HEK293 (cell line): ENCODE measurements around the gene DNAL4.

Experiments
- CTCF ChIA-PET: fragments of 350-600 bp; formaldehyde crosslinking; extraction: SDS; loops from one replicate; lab custom pipeline; 2021; ENCODE audit warnings: antibody characterized with exemption; lab: Yijun Ruan, JAX
- POLR2A ChIA-PET: fragments of 300-600 bp; formaldehyde crosslinking; extraction: SDS; loops from one replicate; lab custom pipeline; 2020; ENCODE audit warnings: antibody characterized with exemption, inconsistent platforms; lab: Yijun Ruan, JAX
- H3K27ac ChIP-seq: fragments of 200-500 bp; sonication (Bioruptor generic); 2 replicates; pipeline ENCODE4 v1.5.1; 2014; ENCODE audit warnings: low read depth, low read length, control low read depth, inconsistent platforms; ENCODE audit errors: extremely low read depth
- H3K36me3 ChIP-seq, 2 experiments: fragments of 200-500 bp in 1 of 2; sonication (Bioruptor generic) in 1 of 2; 1 replicate in 1 of 2; 2 replicates in 1 of 2; pipeline ENCODE4 v1.5.1; 2014 to 2017; ENCODE audit warnings: inconsistent platforms in 2 of 2, low read length in 2 of 2; ENCODE audit not compliant: control insufficient read depth in 2 of 2, insufficient read depth in 1 of 2
- H3K4me1 ChIP-seq: fragments of 200-500 bp; sonication (Bioruptor generic); 2 replicates; pipeline ENCODE4 v1.5.1; 2014; ENCODE audit warnings: mild to moderate bottlenecking, low read length, inconsistent platforms; ENCODE audit not compliant: control insufficient read depth, insufficient read depth
- H3K4me3 ChIP-seq: 2 replicates; pipeline ENCODE4 v1.5.1; 2011; ENCODE audit warnings: low read depth, mild to moderate bottlenecking, control low read depth, low read length, moderate library complexity
- H3K9me3 ChIP-seq: fragments of 200-500 bp; sonication (Bioruptor generic); 2 replicates; pipeline ENCODE4 v1.5.1; 2014; ENCODE audit warnings: low read depth, low read length, inconsistent platforms; ENCODE audit not compliant: control insufficient read depth, insufficient read depth
- ELK4 ChIP-seq: IDR thresholded peaks from 2 replicates; pipeline ENCODE4 v1.6.1; 2011; ENCODE audit warnings: mild to moderate bottlenecking, low read depth, low read length, borderline replicate concordance
- HIC1 ChIP-seq: fragments of 450-650 bp; formaldehyde crosslinking; IDR thresholded peaks from 2 replicates; pipeline ENCODE4 v1.5.1; 2016; ENCODE audit warnings: missing biosample characterization, missing genetic modification characterization
- PRDM2 ChIP-seq: fragments of 450-650 bp; formaldehyde crosslinking; IDR thresholded peaks from 2 replicates; pipeline ENCODE4 v1.5.1; 2016; ENCODE audit warnings: missing biosample characterization, missing genetic modification characterization, borderline replicate concordance
- YY1 ChIP-seq: fragments of 450-650 bp; formaldehyde crosslinking; IDR thresholded peaks from 2 replicates; pipeline ENCODE4 v1.5.1; 2018; ENCODE audit warnings: missing biosample characterization, missing genetic modification characterization
- ZBTB1 ChIP-seq: fragments of 450-650 bp; formaldehyde crosslinking; IDR thresholded peaks from 2 replicates; pipeline ENCODE4 v1.5.1; 2016; ENCODE audit warnings: missing biosample characterization, missing genetic modification characterization
- ZNF121 ChIP-seq: fragments of 450-650 bp; formaldehyde crosslinking; IDR thresholded peaks from 2 replicates; pipeline ENCODE4 v1.5.1; 2016; ENCODE audit warnings: missing biosample characterization, missing genetic modification characterization
- ZNF148 ChIP-seq: fragments of 450-650 bp; formaldehyde crosslinking; IDR thresholded peaks from 2 replicates; pipeline ENCODE4 v1.5.0; 2017; ENCODE audit warnings: missing biosample characterization, missing genetic modification characterization, borderline replicate concordance
- ZNF157 ChIP-seq: fragments of 450-650 bp; formaldehyde crosslinking; IDR thresholded peaks from 2 replicates; pipeline ENCODE4 v1.5.1; 2016; ENCODE audit warnings: missing biosample characterization, missing genetic modification characterization
- ZNF214 ChIP-seq: fragments of 450-650 bp; formaldehyde crosslinking; IDR thresholded peaks from 2 replicates; pipeline ENCODE4 v1.5.1; 2017; ENCODE audit warnings: missing biosample characterization, mild to moderate bottlenecking, missing genetic modification characterization, borderline replicate concordance
- ZNF354C ChIP-seq: fragments of 450-650 bp; formaldehyde crosslinking; IDR thresholded peaks from 2 replicates; pipeline ENCODE4 v1.5.1; 2016; ENCODE audit warnings: missing biosample characterization, missing genetic modification characterization, low read depth, borderline replicate concordance
- ZNF518A ChIP-seq: fragments of 450-650 bp; formaldehyde crosslinking; conservative IDR thresholded peaks from 2 replicates; pipeline ENCODE4 v1.5.1; 2016; ENCODE audit warnings: low read depth, missing biosample characterization, missing genetic modification characterization
- ZNF544 ChIP-seq: fragments of 450-650 bp; formaldehyde crosslinking; IDR thresholded peaks from 2 replicates; pipeline ENCODE4 v1.5.0; 2017; ENCODE audit warnings: missing biosample characterization, missing genetic modification characterization
- ZNF549 ChIP-seq: fragments of 450-650 bp; IDR thresholded peaks from 2 replicates; pipeline ENCODE4 v1.5.1; 2018; ENCODE audit warnings: missing biosample characterization, missing genetic modification characterization, mild to moderate bottlenecking, inconsistent platforms, moderate library complexity
- ZNF580 ChIP-seq: fragments of 450-650 bp; formaldehyde crosslinking; IDR thresholded peaks from 2 replicates; pipeline ENCODE4 v1.5.1; 2016; ENCODE audit warnings: missing biosample characterization, missing genetic modification characterization
- ZNF660 ChIP-seq: fragments of 450-650 bp; IDR thresholded peaks from 2 replicates; pipeline ENCODE4 v1.5.1; 2018; ENCODE audit warnings: missing biosample characterization, mild to moderate bottlenecking, missing genetic modification characterization
- ZNF76 ChIP-seq: fragments of 450-650 bp; formaldehyde crosslinking; IDR thresholded peaks from 2 replicates; pipeline ENCODE4; 2016; ENCODE audit warnings: low read depth, missing biosample characterization, missing genetic modification characterization, borderline replicate concordance

Gene DNAL4

GRCh38 chr22:38770257-38770949 is 23.5 kb downstream of the DNAL4 start:
- no peaks in the 10 kb centered on the region for H3K4me1 ChIP-seq
- ChIA-PET CTCF (interaction anchor here (0.5 to 6.6 kb wide), 12 partner anchors 11 to 510 kb away, joined by 3 to 63 read pairs (median 12); partner anchors contain the start of gene NPTXR), POLR2A (interaction anchor here (1.8 to 3.3 kb wide), 3 partner anchors 10 to 93 kb away, joined by 4 to 19 read pairs (median 18); partner anchors contain the start of gene NPTXR)
- no peak overlapping the region for H3K27ac ChIP-seq
- H3K4me3 ChIP-seq = no peak overlapping the region
- H3K9me3 ChIP-seq = no peaks in the 10 kb centered on the region
- no peaks in the 10 kb centered on the region for H3K36me3 ChIP-seq
- no peak for TF ChIP-seq ZNF354C (tag by site-specific recombination)
- TF ChIP-seq PRDM2 (tag by site-specific recombination) = no peak
- no peak for TF ChIP-seq ZNF544
- TF ChIP-seq ZNF518A (tag by site-specific recombination) = no peak
- TF ChIP-seq ZBTB1 (tag by site-specific recombination) = no peak
- TF ChIP-seq ZNF121 (tag by site-specific recombination) = no peak
- no peak for TF ChIP-seq ZNF660 (tag by site-specific recombination)
- TF ChIP-seq HIC1 (tag by site-specific recombination) = no peak
- no peak for TF ChIP-seq ZNF148 (tag by site-specific recombination)
- TF ChIP-seq ZNF157 = no peak
- no peak for TF ChIP-seq ELK4
- TF ChIP-seq ZNF580 (tag by site-specific recombination) = no peak
- no peak for TF ChIP-seq ZNF76 (tag by site-specific recombination)
- no peak for TF ChIP-seq YY1 (tag by site-specific recombination)
- TF ChIP-seq ZNF549 (tag by site-specific recombination) = no peak
- TF ChIP-seq ZNF214 (tag by site-specific recombination) = no peak
